Gastrocnemius medialis (tissue), 4 donors: ENCODE results near the gene SPSB1.

Source experiments
- POLR2A ChIP-seq, 2 donors: fragments of 450-650 bp; IDR thresholded peaks; one replicate each; pipeline ENCODE4 v1.6.1; 2017; ENCODE audit warnings: antibody characterized with exemption in 2 of 2, mild to moderate bottlenecking in 2 of 2, moderate library complexity in 2 of 2
- TF ChIP-seq, protein P1 (sequence below), 5 experiments: fragments of 450-650 bp in 3 of 5; fragments of 200-600 bp in 2 of 5; sonication (generic) in 2 of 5; IDR thresholded peaks in 4 of 5; conservative IDR thresholded peaks in 1 of 5; 1 replicate in 4 of 5; 2 replicates in 1 of 5; pipeline ENCODE4 v1.5.1; 2016 to 2019; ENCODE audit warnings: antibody characterized with exemption in 5 of 5, mild to moderate bottlenecking in 3 of 5, moderate library complexity in 3 of 5

DNA sequence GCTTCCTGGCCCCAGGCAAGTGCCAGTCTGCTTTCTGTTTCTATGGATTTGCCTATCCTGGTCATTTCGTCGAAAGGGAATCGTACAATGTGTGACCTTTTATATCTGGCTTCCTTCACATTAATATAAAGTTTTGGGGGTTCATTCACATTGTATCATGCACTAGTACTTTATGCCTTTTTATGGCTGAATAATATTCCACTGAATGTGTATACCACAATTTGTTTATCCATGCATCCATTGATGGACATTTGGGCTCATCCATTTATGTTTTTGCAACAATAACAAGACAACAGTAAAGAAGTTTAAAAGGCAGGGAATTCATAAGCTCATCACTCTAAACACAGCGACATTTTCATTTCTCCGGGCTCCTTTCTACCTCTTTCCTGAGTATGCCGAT, 50.6 kb downstream of the SPSB1 start:
- TF ChIP-seq, protein P1, sequence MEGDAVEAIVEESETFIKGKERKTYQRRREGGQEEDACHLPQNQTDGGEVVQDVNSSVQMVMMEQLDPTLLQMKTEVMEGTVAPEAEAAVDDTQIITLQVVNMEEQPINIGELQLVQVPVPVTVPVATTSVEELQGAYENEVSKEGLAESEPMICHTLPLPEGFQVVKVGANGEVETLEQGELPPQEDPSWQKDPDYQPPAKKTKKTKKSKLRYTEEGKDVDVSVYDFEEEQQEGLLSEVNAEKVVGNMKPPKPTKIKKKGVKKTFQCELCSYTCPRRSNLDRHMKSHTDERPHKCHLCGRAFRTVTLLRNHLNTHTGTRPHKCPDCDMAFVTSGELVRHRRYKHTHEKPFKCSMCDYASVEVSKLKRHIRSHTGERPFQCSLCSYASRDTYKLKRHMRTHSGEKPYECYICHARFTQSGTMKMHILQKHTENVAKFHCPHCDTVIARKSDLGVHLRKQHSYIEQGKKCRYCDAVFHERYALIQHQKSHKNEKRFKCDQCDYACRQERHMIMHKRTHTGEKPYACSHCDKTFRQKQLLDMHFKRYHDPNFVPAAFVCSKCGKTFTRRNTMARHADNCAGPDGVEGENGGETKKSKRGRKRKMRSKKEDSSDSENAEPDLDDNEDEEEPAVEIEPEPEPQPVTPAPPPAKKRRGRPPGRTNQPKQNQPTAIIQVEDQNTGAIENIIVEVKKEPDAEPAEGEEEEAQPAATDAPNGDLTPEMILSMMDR (IDR thresholded peaks at IDR 0.05 in 4 of 5, conservative IDR thresholded peaks at IDR 0.05 in 1 of 5), result no peak
- TF ChIP-seq POLR2A (IDR thresholded peaks at IDR 0.05), result no peak
